LoVo (cell line): ENCODE results near the gene MED27.

ENCODE experiments used
- DNase-seq: peaks from one replicate; pipeline ENCODE4 v3.0.0-alpha.2; 2016; ENCODE audit warnings: low spot score

MED27 gene

GRCh38 chr9:131833906-131834305 is 245.8 kb downstream of the MED27 start:
- no peak for DNase-seq

- no peak for DNase-seq
Observed at GRCh38 chr9:131833083-131833482, 246.6 kb downstream of the MED27 start.

DNA sequence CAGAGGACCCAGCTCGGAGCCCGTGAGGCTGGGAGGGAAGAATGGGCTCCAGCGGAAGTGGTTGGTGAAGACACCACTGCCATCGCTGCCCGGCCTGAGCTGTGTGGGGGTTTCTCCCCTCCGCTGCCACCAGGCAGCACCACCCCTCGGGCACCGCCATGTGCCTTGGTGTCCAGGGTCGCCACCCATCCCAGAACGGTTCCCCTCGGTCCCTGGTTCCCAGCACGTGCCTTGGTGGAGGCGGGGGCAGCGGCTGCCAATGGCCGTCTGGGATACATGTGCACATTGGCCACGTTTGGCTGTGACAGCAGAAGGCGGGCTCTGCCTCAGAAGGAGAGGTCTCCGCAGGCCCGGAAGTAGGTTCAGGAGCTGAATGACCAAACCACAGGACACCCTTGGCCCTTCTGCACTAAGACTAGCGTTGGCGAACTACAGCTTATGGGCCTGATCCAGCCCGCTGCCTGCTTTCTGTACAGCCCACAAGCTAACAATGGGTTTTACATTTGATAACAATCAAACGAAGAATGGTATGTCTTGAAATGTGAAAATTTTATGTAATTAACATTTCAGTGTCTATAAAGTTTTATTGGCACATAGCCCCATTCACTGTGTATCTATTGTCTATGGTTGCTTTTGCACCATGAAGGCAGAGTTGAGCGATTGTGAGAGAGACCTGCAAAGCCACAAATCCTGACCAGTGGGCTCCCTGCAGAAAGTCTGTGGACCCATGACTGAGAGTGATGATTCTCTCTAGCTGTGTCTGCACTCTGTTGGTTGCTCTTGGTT is 248.1 kb downstream of the MED27 start:
- no peak for DNase-seq

DNA sequence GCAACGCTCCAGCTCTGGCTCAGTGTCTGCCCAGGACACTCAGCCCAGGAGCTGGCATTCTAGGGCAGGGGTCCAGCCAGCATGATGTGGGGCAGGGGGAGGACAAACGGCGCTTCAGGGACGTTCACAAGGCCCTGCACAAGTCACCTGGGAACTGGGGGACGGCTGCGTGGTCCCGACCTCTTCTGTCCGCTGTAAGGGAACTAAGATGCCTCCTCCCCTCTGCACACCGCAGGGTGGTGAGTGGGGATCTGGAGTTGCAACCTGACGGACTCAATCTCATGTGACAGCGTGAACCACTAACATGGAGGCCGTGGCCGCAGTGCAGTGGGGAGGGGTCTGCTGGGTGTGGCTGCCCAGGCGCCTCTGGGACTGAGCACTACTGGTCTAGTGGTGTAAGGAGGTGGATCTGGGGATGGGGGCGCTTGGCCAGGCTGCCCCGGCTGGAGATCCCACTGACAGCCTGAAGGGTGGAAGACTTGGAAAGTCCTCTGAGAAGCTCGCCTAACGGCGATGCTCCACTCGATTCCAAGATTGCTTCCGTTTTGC is 251.8 kb downstream of the MED27 start:
- DNase-seq, result no peak

GRCh38 chr9:131826966-131827525 is 252.6 kb downstream of the MED27 start:
- no peak for DNase-seq

- DNase-seq, result no peak
Observed at GRCh38 chr9:131826053-131826452, 253.6 kb downstream of the MED27 start.

DNA sequence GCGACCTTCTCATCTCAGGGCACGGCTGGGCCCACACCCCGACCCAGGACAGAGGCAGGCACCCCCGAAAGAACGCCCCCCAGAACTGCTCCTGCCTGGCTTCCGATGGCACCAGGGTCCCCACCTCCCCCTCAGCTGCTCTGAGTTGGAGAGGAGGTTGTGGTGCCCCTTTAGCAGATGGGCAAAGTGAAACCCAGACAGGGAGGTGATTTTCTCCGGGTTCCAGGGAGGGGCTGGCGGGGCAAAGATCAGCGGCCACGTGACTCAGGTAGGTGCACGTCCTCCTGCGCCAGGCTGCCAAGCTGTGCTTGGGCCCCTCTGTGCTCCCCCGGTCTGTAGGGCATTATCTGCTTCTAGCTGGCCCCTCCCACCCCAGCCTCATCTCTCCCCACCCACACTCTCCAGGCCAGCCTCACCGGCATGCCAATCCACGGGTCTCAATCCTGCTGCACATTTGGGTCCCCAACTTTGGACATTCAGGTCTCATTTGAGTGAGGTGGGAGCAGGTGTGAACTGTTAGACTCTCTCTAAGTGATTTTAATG is 254.6 kb downstream of the MED27 start:
- DNase-seq, result no peak

- DNase-seq, result no peak
Observed at GRCh38 chr9:131824155-131824594, 255.5 kb downstream of the MED27 start.

GRCh38 chr9:131823701-131824146 is 255.9 kb downstream of the MED27 start:
- DNase-seq, result no peak

DNA sequence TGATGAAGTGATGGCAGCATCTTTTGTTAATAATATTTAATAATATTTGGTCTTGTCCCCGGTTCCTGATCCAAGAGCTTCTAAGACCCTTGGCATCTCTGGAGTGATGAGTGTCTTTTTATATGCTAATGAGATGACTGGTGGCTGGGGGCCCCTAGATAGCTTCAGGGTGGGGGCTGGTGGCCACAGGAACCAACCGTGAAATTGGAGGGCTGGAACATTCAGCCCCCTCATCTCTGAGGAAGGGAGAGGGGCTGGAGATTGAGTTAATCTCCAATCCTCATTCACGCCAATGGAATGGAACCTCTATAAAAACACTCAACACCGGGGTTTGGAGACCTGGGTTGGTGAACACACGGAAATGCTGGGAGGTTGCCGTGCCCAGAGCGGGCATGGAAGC is 261.6 kb downstream of the MED27 start:
- no peak for DNase-seq

DNA sequence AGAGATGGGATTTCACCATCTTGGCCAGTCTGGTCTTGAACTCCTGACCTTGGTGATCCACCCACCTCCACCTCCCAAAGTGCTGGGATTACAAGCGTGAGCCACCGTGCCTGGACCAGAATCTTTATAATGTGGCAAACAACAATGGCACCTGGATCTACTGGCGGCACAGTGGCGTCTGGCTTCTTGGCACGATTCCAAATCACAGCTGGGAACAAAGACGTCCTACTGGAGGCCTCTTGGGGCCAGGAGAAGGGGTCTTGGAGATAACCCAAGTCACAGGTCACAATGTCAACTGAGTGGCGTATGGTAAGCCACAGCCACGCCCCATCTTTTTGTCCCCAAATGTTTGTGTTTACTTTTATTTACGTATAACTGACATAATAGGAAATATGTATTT is 262.0 kb downstream of the MED27 start:
- no peak for DNase-seq

DNA sequence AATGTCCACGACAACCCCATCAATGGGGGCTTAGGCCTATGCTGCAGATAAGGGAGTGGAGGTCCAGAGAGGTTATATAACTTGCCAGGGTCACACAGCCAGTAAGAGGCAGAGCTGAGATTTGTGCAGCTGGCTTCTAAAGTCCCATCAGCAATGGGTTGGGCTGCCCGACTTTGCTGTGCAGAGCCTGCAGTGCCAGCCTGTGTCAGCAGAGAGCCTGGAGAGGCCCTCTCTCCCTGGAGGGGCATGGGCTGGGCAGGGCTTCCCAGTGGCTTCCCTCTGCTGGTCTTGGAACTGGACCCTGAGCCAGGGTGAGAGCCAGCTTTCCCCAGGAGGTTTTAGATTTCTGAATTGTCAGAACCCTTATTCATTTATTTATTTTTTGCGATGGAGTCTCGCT is 262.6 kb downstream of the MED27 start:
- no peak for DNase-seq

DNA sequence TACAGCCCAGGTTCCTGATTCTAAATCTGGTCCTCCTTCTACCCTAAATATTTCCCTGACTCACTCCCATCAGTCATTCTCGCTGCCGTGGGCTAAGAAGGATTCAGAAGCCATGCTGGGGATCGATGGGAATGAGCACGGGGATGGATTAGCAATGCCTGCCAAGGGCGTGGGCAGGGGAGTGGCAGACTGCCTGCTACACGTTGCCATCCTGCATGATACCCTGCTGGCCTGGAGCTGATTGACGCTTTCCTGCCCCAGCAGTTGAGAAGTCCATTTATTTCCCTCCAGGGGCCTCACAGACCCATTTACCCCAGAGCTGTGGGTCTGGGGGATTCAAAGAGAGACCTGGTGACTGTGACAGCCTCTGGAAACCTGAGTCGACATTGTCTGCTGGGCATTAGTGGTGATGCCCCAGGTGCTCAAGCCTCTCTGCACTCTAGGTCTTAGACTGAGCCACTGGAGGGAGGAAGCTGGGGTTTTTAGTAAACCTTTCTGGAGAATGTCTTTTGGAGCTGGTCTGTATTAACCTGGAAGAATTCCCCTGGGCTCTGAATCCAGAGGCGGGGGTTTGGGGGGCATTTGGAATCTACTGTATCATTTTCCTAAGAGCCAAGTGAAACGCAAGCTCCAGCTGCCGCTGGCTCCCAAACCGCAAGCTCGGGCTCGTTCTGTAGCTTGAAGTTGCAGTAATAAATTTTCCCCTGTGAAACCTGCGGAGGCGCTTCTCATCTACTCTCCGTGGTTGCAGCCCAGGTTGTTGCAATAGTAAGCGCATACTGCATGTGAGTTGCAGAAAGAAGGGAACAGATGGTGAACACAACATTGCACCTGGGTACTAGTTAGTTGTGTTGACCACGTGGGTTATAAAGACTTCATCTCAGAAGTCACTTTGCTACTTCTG is 263.4 kb downstream of the MED27 start:
- DNase-seq, result no peak

- DNase-seq, result no peak
Observed at GRCh38 chr9:131814707-131815106, 265.0 kb downstream of the MED27 start.

DNA sequence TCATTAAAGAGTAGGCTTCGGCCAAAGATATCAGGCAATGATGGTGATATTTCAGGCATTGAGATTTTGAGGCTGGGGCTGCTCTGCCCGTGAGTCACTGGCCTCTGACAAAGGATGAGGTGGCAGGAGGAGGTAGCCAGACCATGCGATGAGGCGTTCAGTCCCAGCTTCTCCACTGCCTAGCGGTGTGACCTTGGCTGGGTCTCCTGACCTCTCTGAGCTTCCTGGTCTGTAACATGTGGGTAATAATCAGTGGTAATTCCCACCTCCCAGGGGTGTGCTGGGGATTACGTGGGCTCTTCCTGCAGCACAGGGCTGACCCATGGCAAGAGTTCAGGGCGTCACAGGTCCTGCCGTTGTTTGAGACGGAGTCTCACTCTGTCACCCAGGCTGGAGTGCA is 266.6 kb downstream of the MED27 start:
- no peak for DNase-seq

DNA sequence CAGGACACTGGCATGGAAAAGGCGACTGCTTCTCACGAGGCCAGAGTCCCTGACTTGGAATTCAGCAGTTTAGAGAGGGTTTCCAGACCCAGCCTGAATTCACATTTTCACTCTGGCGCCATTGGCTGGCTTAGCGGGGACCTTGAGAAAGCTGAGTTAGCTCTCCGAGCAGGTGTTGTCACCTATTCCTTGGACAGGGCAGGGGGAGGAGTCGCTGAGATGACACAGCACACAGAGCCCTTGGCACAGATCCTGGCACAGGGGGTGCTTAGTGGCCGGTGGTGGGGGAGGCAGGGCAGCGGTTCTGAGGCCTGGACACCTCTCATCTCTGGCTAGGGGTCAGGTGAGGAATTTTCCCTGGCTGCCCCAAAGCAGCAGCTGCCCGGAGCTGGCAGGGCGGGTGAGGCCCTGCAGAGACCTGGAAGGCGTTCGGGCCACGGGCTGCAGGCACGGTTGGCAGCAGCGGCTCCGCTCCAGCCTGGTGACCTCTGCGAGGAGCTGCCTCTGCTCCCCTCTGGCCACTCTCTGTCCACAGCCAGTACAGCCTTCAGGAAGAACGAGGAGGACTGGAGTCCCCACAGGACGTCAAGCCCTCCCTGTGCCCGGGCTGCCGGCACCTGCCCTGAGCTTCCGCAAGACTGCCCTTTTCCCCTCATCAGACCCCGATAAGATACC is 267.4 kb downstream of the MED27 start:
- DNase-seq, result no peak

DNA sequence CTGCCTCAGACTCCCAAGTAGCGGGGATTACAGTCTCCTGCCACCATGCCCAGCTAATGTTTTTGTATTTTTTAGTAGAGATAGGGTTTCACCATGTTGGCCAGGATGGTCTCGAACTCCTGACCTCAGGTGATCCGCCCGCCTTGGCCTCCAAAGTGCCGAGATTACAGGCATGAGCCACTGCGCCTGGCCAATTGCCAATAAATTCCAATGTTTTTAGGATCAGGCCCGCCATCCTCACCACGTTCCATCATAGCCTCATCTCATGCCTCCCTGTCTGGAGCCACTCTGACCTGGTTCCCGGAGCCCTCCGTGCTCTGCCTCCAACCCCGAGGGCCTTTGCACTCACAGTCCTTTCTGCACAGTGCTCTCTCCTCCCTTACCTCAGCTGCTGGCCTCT is 268.3 kb downstream of the MED27 start:
- no peak for DNase-seq

- no peak for DNase-seq
Observed at GRCh38 chr9:131810351-131811170, 269.1 kb downstream of the MED27 start.
